ENCODE data around the gene GPR3.

Gene GPR3

GRCh38 chr1:27391511-27392095 is 819 bp upstream of the GPR3 start:
- Histone ChIP-seq H4K20me1 (ENCODE audit: insufficient read depth, low read length, poor library complexity, severe bottlenecking) (no peaks in the 10 kb centered on the region), H3K4me1 (ENCODE audit: insufficient read depth, low read length, poor library complexity, severe bottlenecking) (peaks cover 11% of the 10 kb centered on the region), H3F3A (ENCODE audit: low read depth) (no peaks in the 10 kb centered on the region), H3K9me2 (replicated peaks; ENCODE audit: low read depth, low read length) (no peaks in the 10 kb centered on the region), H3K9ac (ENCODE audit: low read depth, low read length, poor library complexity, severe bottlenecking) (no peak overlapping the region), H3K79me2 (ENCODE audit: insufficient read depth, low read length) (no peaks in the 10 kb centered on the region), H3K36me3 (ENCODE audit: insufficient read depth, low read length) (no peaks in the 10 kb centered on the region), H3K9me3 (ENCODE audit: insufficient read depth, low read depth, low read length) (no peaks in the 10 kb centered on the region), H3K4me2 (ENCODE audit: low read depth, low read length, poor library complexity, severe bottlenecking) (peak overlapping the region; percentile 89), H3K27me3 (ENCODE audit: insufficient read depth, low read length, poor library complexity, severe bottlenecking) (no peaks in the 10 kb centered on the region), H3K4me3 (ENCODE audit: low read length, poor library complexity, severe bottlenecking) (peak overlapping the region; percentile 72), H2AFZ (ENCODE audit: low read length) (no peak overlapping the region)
- TF ChIP-seq EZH2phosphoT487 (IDR thresholded peaks at IDR 0.05; ENCODE audit: borderline replicate concordance) (no peak), CTCF (conservative IDR thresholded peaks at IDR 0.05; ENCODE audit: low read length) (no peak)

GRCh38 chr1:27392778-27393635 is 585 bp downstream of the GPR3 start:
- H3K9me3 ChIP-seq (ENCODE audit: insufficient read depth, low read depth, low read length): no peaks in the 10 kb centered on the region
- H3K9ac ChIP-seq (ENCODE audit: low read depth, low read length, poor library complexity, severe bottlenecking): peak overlapping the region; percentile 61
- H3K4me1 ChIP-seq (ENCODE audit: insufficient read depth, low read length, poor library complexity, severe bottlenecking): peaks cover 11% of the 10 kb centered on the region
- H4K20me1 ChIP-seq (ENCODE audit: insufficient read depth, low read length, poor library complexity, severe bottlenecking): no peaks in the 10 kb centered on the region
- H3K4me2 ChIP-seq (ENCODE audit: low read depth, low read length, poor library complexity, severe bottlenecking): peak overlapping the region; percentile 89
- H3K9me2 ChIP-seq (replicated peaks; ENCODE audit: low read depth, low read length): no peaks in the 10 kb centered on the region
- H3F3A ChIP-seq (ENCODE audit: low read depth): no peaks in the 10 kb centered on the region
- 0 out of 2 replicates have a peak overlapping the region, but pooled peaks have one; percentile 51 for H2AFZ ChIP-seq (ENCODE audit: low read length)
- peak overlapping the region; percentile 72 for H3K4me3 ChIP-seq (ENCODE audit: low read length, poor library complexity, severe bottlenecking)
- no peaks in the 10 kb centered on the region for H3K36me3 ChIP-seq (ENCODE audit: insufficient read depth, low read length)
- TF ChIP-seq EZH2phosphoT487 (IDR thresholded peaks at IDR 0.05; ENCODE audit: borderline replicate concordance) (no peak), CTCF (conservative IDR thresholded peaks at IDR 0.05; ENCODE audit: low read length) (no peak)
- H3K79me2 ChIP-seq (ENCODE audit: insufficient read depth, low read length): no peaks in the 10 kb centered on the region
- no peaks in the 10 kb centered on the region for H3K27me3 ChIP-seq (ENCODE audit: insufficient read depth, low read length, poor library complexity, severe bottlenecking)

DNA sequence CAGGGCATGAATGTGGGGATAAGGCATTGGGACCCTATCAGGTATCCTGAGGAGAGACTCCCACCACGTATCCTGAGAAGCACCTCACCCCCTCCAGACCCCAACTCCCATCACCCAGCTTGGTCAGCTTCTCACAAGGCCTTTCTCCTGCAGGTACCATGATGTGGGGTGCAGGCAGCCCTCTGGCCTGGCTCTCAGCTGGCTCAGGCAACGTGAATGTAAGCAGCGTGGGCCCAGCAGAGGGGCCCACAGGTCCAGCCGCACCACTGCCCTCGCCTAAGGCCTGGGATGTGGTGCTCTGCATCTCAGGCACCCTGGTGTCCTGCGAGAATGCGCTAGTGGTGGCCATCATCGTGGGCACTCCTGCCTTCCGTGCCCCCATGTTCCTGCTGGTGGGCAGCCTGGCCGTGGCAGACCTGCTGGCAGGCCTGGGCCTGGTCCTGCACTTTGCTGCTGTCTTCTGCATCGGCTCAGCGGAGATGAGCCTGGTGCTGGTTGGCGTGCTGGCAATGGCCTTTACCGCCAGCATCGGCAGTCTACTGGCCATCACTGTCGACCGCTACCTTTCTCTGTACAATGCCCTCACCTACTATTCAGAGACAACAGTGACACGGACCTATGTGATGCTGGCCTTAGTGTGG is 1.3 kb downstream of the GPR3 start:
- Histone ChIP-seq H3F3A (ENCODE audit: low read depth) (no peaks in the 10 kb centered on the region), H3K9me2 (replicated peaks; ENCODE audit: low read depth, low read length) (no peaks in the 10 kb centered on the region), H3K9me3 (ENCODE audit: insufficient read depth, low read depth, low read length) (no peaks in the 10 kb centered on the region), H3K36me3 (ENCODE audit: insufficient read depth, low read length) (no peaks in the 10 kb centered on the region), H4K20me1 (ENCODE audit: insufficient read depth, low read length, poor library complexity, severe bottlenecking) (no peaks in the 10 kb centered on the region), H3K4me2 (ENCODE audit: low read depth, low read length, poor library complexity, severe bottlenecking) (no peak overlapping the region), H3K79me2 (ENCODE audit: insufficient read depth, low read length) (no peaks in the 10 kb centered on the region), H3K4me1 (ENCODE audit: insufficient read depth, low read length, poor library complexity, severe bottlenecking) (peaks cover 11% of the 10 kb centered on the region), H2AFZ (ENCODE audit: low read length) (no peak overlapping the region), H3K9ac (ENCODE audit: low read depth, low read length, poor library complexity, severe bottlenecking) (no peak overlapping the region), H3K4me3 (ENCODE audit: low read length, poor library complexity, severe bottlenecking) (no peak overlapping the region), H3K27me3 (ENCODE audit: insufficient read depth, low read length, poor library complexity, severe bottlenecking) (no peaks in the 10 kb centered on the region)
- no peak for TF ChIP-seq EZH2phosphoT487 (IDR thresholded peaks at IDR 0.05; ENCODE audit: borderline replicate concordance)
- no peak for TF ChIP-seq CTCF (conservative IDR thresholded peaks at IDR 0.05; ENCODE audit: low read length)
